Neural progenitor cell (in vitro differentiated cells): Measurements from ENCODE around the gene SH3BP2.

Experiments
- EZH2 ChIP-seq: fragments of 200-600 bp; sonication (generic); IDR thresholded peaks from 2 replicates; pipeline ENCODE4 v1.6.1; 2017; ENCODE audit warnings: antibody characterized with exemption, mild to moderate bottlenecking, moderate library complexity
- TF ChIP-seq, protein P1 (sequence below): fragments of 200-600 bp; sonication (generic); IDR thresholded peaks from 2 replicates; pipeline ENCODE4 v1.5.1; 2017; ENCODE audit warnings: antibody characterized with exemption, mild to moderate bottlenecking

DNA sequence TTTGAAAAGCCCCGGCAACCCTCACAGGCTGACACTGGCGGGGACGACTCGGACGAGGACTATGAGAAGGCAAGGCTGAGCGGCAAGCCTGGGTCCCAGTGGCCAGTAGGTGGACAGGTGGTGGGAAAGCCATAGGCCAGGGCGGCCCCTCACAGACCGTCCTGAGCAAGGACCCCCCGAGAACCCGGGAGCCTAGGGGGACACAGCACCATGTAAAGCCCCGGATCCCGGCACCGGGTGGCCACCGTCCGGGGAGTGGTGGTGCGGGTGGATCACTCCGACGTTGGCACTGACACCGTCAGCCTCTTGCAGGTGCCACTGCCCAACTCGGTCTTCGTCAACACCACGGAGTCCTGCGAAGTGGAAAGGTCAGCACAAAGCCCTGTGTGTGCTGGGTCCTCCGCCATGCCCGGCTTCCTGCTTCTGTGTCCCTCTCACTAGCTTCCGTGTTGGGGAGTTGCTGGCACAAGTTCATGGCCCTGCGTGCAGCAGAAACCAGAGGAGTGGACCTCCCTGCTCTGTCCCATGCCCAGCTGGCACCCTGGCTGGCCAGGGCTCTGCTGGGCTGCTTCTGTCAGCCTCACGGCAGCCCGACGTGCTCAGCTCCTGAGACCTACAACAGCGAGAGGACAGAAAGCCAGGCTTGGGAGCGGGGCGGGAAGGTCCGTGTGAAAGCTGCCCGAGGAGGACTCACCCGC lies 38.9 kb downstream of the SH3BP2 start:
- TF ChIP-seq, protein P1, sequence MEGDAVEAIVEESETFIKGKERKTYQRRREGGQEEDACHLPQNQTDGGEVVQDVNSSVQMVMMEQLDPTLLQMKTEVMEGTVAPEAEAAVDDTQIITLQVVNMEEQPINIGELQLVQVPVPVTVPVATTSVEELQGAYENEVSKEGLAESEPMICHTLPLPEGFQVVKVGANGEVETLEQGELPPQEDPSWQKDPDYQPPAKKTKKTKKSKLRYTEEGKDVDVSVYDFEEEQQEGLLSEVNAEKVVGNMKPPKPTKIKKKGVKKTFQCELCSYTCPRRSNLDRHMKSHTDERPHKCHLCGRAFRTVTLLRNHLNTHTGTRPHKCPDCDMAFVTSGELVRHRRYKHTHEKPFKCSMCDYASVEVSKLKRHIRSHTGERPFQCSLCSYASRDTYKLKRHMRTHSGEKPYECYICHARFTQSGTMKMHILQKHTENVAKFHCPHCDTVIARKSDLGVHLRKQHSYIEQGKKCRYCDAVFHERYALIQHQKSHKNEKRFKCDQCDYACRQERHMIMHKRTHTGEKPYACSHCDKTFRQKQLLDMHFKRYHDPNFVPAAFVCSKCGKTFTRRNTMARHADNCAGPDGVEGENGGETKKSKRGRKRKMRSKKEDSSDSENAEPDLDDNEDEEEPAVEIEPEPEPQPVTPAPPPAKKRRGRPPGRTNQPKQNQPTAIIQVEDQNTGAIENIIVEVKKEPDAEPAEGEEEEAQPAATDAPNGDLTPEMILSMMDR: no peak
- no peak for TF ChIP-seq EZH2
